ENCODE data around the gene DCHS2. TPM values are rescaled to one million over a fixed set of nuclear protein-coding genes. Genes with fewer than 3 reads are reported as not detected.

The DCHS2 gene
- total RNA-seq, 1 experiment from 2014 or later = 0.02 TPM

GRCh38 chr4:154234576-154234975, 257.0 kb downstream of the DCHS2 start:
- H3K9me3 ChIP-seq (ENCODE audit: insufficient read depth, low read depth) = no peaks in the 10 kb centered on the region
- intact Hi-C loops (cut with micrococcal nuclease; ENCODE audit: unreplicated experiment) = no loop called here
- H3K27me3 ChIP-seq (ENCODE audit: insufficient read depth, low read depth) = no peaks in the 10 kb centered on the region
- BruUV-seq (replicated peaks) = no TSS peak
- H2AFZ ChIP-seq = no peak overlapping the region
- H3K4me1 ChIP-seq (replicated peaks; ENCODE audit: insufficient read depth) = no peaks in the 10 kb centered on the region
- H3K9me2 ChIP-seq (ENCODE audit: insufficient read depth) = no peaks in the 10 kb centered on the region
- TF ChIP-seq EZH2 (IDR thresholded peaks at IDR 0.05; ENCODE audit: low read depth) = no peak
- CTCF ChIA-PET = no interaction called here
- no peaks in the 10 kb centered on the region for H3K36me3 ChIP-seq (ENCODE audit: low read depth)
- H3K79me2 ChIP-seq (ENCODE audit: low read depth) = no peaks in the 10 kb centered on the region
- no peak overlapping the region for H3K27ac ChIP-seq
- H3K4me3 ChIP-seq = no peak overlapping the region
- POLR2A ChIA-PET (ENCODE audit: unreplicated experiment) = no interaction called here
- H3K4me2 ChIP-seq = no peak overlapping the region
- no peak for DNase-seq
- no peaks in the 10 kb centered on the region for H3F3A ChIP-seq (ENCODE audit: insufficient read depth, low read depth)
- H4K20me1 ChIP-seq (ENCODE audit: insufficient read depth) = no peaks in the 10 kb centered on the region

GRCh38 chr4:154231806-154232478, 259.7 kb downstream of the DCHS2 start:
- no peaks in the 10 kb centered on the region for H3K9me2 ChIP-seq (ENCODE audit: insufficient read depth)
- H3K4me3 ChIP-seq = no peak overlapping the region
- no peaks in the 10 kb centered on the region for H3K27me3 ChIP-seq (ENCODE audit: insufficient read depth, low read depth)
- no peak for TF ChIP-seq EZH2 (IDR thresholded peaks at IDR 0.05; ENCODE audit: low read depth)
- TF ChIP-seq CTCF (conservative IDR thresholded peaks at IDR 0.05) = no peak
- POLR2A ChIA-PET (ENCODE audit: unreplicated experiment) = no interaction called here
- no peak overlapping the region for H3K27ac ChIP-seq
- H3K79me2 ChIP-seq (ENCODE audit: low read depth) = no peaks in the 10 kb centered on the region
- no peaks in the 10 kb centered on the region for H3K36me3 ChIP-seq (ENCODE audit: low read depth)
- H2AFZ ChIP-seq = no peak overlapping the region
- intact Hi-C loops (cut with micrococcal nuclease; ENCODE audit: unreplicated experiment) = no loop called here
- CTCF ChIA-PET = no interaction called here
- no peaks in the 10 kb centered on the region for H3K4me1 ChIP-seq (replicated peaks; ENCODE audit: insufficient read depth)
- H3K4me2 ChIP-seq = no peak overlapping the region
- no peak for DNase-seq
- BruUV-seq (replicated peaks) = no TSS peak
- H3F3A ChIP-seq (ENCODE audit: insufficient read depth, low read depth) = no peaks in the 10 kb centered on the region
- H4K20me1 ChIP-seq (ENCODE audit: insufficient read depth) = no peaks in the 10 kb centered on the region
- no peaks in the 10 kb centered on the region for H3K9me3 ChIP-seq (ENCODE audit: insufficient read depth, low read depth)

GRCh38 chr4:154230723-154231122, 260.9 kb downstream of the DCHS2 start:
- no TSS peak for BruUV-seq (replicated peaks)
- H2AFZ ChIP-seq = no peak overlapping the region
- no peaks in the 10 kb centered on the region for H3K4me1 ChIP-seq (replicated peaks; ENCODE audit: insufficient read depth)
- no peak overlapping the region for H3K27ac ChIP-seq
- CTCF ChIA-PET = no interaction called here
- DNase-seq = no peak
- intact Hi-C loops (cut with micrococcal nuclease; ENCODE audit: unreplicated experiment) = no loop called here
- POLR2A ChIA-PET (ENCODE audit: unreplicated experiment) = no interaction called here
- H3K9me2 ChIP-seq (ENCODE audit: insufficient read depth) = no peaks in the 10 kb centered on the region
- no peaks in the 10 kb centered on the region for H3K79me2 ChIP-seq (ENCODE audit: low read depth)
- TF ChIP-seq EZH2 (IDR thresholded peaks at IDR 0.05; ENCODE audit: low read depth) (no peak), CTCF (conservative IDR thresholded peaks at IDR 0.05) (no peak)
- no peaks in the 10 kb centered on the region for H3F3A ChIP-seq (ENCODE audit: insufficient read depth, low read depth)
- no peaks in the 10 kb centered on the region for H3K36me3 ChIP-seq (ENCODE audit: low read depth)
- no peaks in the 10 kb centered on the region for H4K20me1 ChIP-seq (ENCODE audit: insufficient read depth)
- no peaks in the 10 kb centered on the region for H3K9me3 ChIP-seq (ENCODE audit: insufficient read depth, low read depth)
- no peak overlapping the region for H3K4me3 ChIP-seq
- no peaks in the 10 kb centered on the region for H3K27me3 ChIP-seq (ENCODE audit: insufficient read depth, low read depth)
- no peak overlapping the region for H3K4me2 ChIP-seq

GRCh38 chr4:154230091-154230490, 261.5 kb downstream of the DCHS2 start:
- Histone ChIP-seq H3K9me2 (ENCODE audit: insufficient read depth) (no peaks in the 10 kb centered on the region), H3K36me3 (ENCODE audit: low read depth) (no peaks in the 10 kb centered on the region), H3K79me2 (ENCODE audit: low read depth) (no peaks in the 10 kb centered on the region), H3K9me3 (ENCODE audit: insufficient read depth, low read depth) (no peaks in the 10 kb centered on the region), H3K4me3 (no peak overlapping the region), H3K27ac (no peak overlapping the region), H2AFZ (no peak overlapping the region), H3K27me3 (ENCODE audit: insufficient read depth, low read depth) (no peaks in the 10 kb centered on the region), H3F3A (ENCODE audit: insufficient read depth, low read depth) (no peaks in the 10 kb centered on the region), H3K4me1 (replicated peaks; ENCODE audit: insufficient read depth) (no peaks in the 10 kb centered on the region), H4K20me1 (ENCODE audit: insufficient read depth) (no peaks in the 10 kb centered on the region), H3K4me2 (no peak overlapping the region)
- TF ChIP-seq EZH2 (IDR thresholded peaks at IDR 0.05; ENCODE audit: low read depth) = no peak
- no peak for TF ChIP-seq CTCF (conservative IDR thresholded peaks at IDR 0.05)
- no peak for DNase-seq
- intact Hi-C loops (cut with micrococcal nuclease; ENCODE audit: unreplicated experiment) = no loop called here
- no TSS peak for BruUV-seq (replicated peaks)
- ChIA-PET CTCF (no interaction called here), POLR2A (ENCODE audit: unreplicated experiment) (no interaction called here)
